HG03025 (cell line): ENCODE results near the gene CLEC7A.

Experiments used
- ATAC-seq: cut with Tn5 transposase; IDR thresholded peaks from one replicate; pipeline ENCODE4 v1.9.1; 2021; ENCODE audit warnings: mild to moderate bottlenecking, moderate library complexity; ENCODE audit not compliant: unreplicated experiment, low FRiP score

The CLEC7A gene

DNA sequence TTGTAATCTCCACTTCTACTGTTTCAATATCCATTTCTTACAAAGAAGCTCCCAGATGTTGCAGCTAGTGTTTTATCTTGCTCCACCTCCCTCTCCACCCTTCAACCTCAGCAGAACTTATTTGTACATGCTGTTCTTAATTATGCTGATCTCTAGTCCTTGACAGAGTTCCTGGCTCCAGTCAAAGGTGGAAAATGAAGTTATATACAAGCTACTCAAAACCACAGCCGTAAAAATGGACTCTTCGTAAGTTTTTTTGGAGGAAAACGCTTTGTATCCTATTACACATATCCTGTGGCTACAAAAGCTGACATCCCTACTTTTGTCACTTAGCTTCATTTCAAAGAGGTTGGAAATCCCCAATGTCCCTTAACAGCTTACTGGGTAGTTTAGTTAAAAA lies 32.5 kb downstream of the CLEC7A start:
- ATAC-seq: no peak

DNA sequence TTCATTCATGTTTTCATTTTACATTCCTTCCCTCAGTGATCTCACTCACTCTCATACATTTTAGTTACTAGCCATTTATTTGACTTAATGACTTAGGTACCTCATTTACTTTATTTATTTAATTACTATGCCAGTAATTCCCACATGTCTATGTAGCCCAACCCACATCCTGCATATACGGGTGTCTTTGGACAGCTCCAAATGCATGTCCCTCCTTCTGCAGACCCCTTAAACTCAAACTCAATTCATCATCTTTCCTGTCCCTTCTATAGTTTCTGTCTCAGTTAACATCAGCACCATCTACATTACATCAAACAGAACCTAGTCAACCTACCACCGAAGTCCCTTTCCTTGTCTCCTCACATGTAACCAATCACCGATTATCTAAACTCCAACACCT lies 34.0 kb downstream of the CLEC7A start:
- ATAC-seq: no peak

DNA sequence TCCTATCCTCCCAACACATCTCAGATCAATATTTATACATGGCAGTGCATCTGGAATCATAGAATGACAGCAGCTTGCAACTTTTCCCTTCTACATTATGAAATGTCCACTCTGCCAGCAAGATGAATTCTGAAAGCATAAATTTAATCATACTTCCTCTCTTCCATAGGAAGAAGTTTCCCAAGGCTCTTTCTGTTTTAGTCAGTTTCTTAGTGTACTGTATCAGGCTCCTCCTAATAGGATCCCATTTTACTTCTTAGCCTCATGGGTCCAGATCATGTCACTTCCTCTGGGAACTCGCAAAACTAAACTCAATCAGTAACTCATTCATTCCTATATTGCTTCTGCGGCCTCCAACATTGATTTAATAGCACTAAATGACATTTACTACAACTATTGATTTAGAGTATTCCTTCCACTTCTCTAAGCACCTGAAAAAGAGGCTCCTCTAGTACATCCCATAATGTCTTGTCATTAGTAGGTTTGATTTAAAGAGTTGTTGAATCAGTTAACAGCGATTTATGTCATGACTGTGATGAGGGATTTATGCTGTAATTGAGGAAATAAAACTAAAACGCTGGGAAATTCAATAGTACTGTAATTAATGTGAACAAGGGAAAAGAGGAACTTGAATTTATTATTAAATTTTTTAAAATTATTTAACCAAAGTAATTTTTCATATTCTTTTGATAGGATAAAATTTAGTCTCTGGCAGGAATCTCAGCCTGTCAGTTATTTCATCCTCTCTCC lies 35.2 kb downstream of the CLEC7A start:
- no peak for ATAC-seq

DNA sequence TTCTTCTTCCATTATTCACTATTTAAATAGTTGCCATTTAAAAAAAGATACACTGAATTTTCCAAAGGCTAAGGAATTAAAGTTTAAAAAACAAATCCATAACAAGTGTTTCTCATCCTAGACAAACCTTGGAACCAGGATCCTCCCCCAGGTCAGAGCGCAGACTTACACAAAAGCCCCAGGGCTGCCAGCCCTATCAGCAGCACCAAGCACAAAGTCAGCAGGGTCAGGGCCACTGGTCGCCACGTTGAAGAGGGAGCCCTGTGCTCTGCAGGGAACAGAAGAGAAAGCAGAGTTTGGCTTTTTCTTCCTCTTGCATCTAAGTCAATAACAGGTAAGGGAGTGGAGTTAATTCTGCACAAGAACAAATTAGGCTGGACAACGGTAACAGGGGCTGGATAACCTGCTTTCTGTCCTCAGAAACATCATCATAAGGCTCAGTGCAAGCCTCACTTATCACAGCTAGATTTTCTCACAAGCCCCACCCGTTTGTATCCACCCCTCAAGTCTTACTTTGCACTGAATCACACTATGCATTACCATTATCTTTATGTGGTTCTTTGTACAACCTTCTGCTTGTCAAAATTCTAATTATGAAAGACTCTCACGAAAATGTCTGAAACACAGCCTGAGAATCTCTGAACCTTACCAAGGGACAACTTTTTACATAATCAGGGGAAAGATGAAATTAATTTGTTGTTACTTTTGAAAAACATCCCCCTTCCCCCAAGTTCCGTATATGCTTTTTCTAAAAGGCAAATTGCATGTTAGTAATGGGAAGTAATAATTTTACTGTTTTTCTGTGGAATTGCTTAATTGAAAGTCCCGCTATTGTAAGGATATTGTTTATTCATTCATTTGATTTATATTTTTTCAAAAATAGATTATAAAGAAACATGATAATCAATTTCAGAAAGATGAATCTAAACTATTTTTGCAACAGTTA lies 40.8 kb downstream of the CLEC7A start:
- ATAC-seq: no peak

DNA sequence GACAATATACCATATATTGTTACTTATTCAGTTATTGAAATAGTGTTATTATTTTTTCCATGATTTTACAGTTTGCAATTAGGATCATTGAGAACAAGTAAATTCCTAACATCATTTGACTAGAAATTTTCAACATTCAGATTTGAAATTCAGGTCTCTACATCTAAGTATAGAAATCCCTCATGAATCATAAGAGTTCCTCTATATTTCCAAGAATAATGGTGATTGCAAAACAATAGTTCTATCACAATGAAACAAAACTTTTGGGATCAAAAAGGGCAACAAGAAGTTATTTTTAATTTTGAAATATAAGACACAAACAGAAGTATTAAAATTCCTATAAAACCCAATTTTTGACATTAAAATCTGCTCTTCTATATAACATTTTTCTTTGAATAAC lies 42.0 kb downstream of the CLEC7A start:
- ATAC-seq: no peak

DNA sequence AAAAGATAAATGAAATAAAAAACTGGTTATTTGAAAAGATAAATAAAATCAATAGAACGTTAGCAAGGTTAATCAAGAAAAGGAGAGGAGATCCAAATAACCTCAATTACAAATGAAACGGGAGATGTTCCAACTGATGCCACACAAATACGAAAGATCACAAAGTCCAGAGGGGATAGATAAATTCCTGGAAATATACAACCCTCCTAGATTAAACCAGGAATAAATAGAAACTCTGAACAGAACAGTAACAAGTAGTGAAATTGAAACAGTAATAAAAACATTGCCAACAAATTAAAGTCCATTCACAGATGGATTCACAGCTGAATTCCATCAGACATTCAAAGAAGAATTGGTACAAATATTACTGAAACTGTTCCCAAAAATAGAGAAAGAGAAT lies 43.6 kb downstream of the CLEC7A start:
- no peak for ATAC-seq

DNA sequence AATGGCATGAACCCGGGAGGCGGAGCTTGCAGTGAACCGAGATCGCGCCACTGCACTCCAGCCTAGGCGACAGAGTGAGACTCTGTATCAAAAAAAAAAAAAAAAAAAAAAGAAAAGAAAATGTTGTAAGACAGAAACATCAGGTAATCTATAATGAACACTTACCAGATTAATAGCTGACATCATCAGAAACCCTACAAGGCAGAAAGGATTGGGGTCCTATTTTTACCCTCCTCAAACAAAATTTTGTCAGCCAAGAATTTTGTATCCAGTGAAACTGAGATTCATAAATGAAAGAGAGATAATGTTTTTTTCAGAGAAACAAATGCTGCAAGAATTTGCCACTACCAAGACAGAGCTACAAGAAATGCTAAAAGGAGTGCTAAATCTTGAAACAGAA lies 45.3 kb downstream of the CLEC7A start:
- no peak for ATAC-seq

DNA sequence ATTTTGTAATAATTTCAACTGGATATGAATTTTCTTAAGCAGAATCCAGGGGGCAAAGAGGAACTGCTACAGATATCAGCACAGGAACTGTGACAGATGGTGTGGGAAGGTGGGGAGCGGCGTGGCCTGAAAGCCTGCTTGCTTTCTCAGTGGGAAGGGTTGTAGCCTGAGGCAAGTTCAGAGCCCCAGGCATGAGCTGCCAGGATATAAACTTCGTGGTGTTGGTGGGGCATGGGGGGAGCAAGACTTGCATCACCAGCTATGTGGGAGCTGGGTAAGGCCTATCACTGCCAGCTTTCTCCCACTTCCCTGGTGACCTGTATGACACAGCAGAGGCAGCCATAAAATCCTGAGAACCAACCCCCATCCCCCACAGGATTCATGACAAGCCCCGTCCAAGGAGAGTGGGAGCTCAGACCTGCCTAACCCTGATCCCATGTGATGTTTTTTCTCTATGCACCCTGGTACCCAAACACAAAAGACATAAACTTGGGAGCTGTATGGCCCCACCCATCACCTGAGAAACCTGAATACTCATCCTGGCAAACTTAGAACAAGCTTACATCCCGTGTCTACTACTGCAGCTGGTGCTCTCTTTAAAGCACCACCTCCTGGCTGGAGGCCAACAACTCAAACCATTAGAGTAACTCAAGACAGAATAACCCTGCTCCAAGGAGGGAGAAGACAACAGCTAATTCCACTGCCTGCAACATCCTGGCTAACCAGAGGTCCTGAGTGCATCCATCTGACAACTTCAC lies 47.7 kb downstream of the CLEC7A start:
- no peak for ATAC-seq

DNA sequence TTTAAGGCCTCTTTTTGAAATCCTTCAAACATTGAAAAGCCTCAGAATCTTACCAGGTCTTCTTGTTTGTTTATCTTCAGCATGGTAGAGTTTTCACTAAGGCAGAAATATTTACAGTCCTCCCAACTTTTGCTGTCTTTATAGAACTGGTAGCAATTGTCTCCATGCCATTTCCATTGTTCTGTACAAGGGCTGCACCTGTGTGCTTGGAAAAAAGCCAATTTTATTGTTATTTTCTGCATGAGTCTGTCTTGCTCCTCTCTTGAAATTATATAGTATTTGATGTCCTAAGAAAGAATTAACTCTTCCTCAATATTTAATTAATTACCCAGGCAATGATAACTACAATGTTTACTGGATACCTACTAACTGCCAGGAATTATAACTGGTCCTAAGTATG lies 54.5 kb downstream of the CLEC7A start:
- ATAC-seq: no peak

DNA sequence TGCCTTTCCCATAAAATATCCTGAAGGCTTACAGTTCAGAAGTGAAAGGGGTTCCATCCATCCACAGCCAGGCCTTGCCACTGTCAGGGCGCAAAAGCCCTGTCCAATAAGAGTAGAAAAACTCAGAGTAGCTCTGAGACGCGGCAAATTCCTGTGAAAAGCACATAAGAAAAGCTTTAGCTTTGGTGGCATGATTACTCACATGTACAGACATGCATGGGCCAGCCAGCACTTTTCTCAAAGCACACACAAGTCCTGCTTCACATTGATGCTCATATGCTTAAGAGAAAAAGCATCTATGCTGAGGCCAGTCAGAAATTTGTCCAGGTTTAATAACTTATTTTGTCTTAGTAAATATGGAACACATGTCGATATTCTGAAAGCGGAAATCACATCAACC lies 56.7 kb downstream of the CLEC7A start:
- no peak for ATAC-seq

DNA sequence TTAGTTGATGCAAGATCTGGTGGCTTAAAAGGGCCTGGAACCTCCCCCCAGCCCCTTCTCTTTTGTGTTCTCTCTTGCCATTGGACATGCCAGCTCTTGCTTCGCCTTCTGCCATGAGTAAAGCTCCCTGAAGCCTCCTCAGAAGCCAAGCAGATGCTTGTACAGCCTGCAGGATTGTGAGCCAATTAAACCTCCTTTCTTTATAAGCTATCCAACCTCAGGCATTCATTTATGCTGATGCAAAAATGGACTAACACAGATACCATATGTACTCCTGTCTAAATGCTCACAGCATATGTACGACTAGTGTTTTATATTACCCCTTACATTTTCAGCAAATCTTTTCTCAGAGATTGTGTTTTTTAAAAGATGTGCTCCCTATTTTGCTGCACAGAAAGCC lies 57.9 kb downstream of the CLEC7A start:
- no peak for ATAC-seq

DNA sequence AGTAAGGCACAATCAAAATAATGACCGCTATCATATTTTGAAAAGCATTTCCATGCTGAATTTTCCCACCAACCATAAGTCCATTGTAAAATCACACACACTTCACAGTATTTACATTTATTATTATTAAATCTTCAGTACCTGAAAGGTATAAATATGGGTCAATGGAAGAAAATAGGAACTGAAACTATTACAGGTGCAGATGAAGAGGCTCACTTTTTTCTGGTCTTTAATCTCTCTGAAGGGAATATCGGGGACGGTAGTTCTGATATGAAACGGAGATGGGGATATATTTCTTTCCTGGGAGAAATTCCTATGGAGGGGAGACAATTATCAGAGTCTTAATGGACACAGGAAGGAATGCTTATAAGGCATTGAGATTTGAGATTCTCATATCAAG lies 59.6 kb downstream of the CLEC7A start:
- no peak for ATAC-seq

DNA sequence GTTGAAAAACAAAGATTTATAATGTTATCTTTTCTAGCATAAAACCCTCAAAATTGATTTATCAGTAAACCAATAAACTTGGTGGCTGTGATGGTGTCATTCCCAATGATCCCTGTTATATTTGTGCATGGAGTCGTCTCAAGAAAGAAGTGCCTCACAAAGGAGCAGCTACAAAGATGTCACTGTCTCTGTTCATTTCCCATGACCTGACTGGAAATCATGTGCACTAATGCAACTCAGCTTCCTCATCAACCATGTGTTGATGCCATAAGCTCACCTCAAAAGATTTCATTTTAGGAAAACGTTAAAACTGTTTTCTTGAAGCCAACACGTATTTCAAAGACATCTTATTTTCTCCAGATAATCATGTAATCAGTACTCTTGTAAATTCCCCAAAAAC lies 60.0 kb downstream of the CLEC7A start:
- no peak for ATAC-seq

DNA sequence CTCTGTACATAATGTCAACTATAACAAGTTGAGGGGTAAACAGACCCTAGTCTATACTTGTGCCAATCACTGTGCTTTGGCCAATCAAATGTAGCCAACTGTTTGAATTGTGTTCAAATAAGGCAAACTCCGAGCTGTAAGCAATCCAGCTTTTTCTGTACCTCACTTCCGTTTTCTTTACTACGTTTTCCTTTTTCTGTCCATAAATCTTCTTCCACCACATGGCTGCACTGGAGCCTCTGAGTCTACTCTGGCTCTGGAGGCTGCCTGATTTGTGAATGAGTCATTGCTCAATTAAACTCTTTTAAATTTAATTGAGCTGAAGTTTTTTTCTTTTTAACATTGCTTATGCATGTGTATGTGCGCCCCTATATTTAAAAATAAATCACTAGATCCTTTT lies 60.9 kb downstream of the CLEC7A start:
- no peak for ATAC-seq

DNA sequence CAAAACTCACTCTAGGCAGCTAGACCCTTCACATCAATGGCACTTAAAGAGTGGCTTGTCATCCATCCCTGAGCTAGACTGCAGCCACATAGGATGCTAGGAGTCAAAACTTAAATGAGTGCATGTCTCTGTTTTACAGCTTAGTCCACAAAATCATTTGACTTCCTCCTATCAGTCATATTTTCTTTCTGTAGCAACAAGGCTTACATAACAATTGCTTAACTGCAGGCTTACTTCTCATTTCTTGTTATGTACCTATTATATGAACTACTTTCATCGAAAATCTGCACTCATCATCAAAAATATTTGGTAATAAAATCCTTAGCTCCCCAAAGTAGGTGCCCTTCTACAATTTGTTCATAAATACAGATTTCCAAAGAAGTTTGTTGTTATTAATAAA lies 61.4 kb downstream of the CLEC7A start:
- no peak for ATAC-seq

DNA sequence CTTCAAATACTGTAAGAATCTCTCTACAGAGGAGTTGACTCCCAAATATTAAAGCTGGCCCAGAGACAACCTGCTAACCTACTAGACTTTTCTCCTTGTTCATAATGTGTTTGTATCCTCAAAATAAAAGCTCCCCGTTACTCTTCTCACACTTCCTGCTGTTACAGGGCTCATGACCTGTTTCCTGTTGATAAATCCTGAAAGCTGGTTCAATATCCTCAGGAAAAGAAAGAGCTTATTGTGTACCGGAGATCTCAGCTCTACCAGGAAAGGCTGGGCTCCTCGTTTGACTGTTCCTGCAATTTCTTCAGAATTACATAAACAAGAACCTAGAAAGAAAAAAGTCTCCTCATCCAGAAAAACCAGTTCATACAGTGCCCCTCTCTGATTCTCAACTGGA lies 62.1 kb downstream of the CLEC7A start:
- no peak for ATAC-seq

DNA sequence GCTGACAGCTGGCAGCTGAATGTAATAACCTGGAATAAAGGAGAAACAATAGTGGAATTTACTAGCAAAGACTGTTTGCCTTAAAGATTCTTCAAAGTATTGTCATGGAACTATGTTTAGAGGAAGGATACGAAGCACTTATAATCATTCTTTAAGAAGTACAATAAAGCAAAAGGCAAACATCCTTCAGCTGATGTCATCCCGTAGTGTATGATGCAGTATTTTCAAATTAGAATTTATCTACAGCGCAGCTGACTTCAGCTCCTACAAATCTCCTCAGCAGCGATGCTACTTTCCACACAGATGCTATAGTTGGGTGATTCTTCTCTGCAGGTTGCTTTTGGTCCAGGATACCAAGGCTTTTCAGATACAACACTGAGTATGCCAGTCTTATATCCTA lies 62.7 kb downstream of the CLEC7A start:
- ATAC-seq: no peak
